Activated CD4-positive, alpha-beta T cell treated with anti-CD3 and anti-CD28 coated beads, Interleukin-2, amount 50 U/mL, for 1 hour (primary cell): Measurements from ENCODE around the gene ZNF554.
"Not testable (repeated sequence)": the region's sequence is repeated elsewhere in the genome, so short reads cannot be mapped to it uniquely, and the experiment has no call there.

ENCODE experiments used
- DNase-seq: peaks from one replicate; pipeline ENCODE4 v3.0.0-alpha.2; 2020

The ZNF554 gene

DNA sequence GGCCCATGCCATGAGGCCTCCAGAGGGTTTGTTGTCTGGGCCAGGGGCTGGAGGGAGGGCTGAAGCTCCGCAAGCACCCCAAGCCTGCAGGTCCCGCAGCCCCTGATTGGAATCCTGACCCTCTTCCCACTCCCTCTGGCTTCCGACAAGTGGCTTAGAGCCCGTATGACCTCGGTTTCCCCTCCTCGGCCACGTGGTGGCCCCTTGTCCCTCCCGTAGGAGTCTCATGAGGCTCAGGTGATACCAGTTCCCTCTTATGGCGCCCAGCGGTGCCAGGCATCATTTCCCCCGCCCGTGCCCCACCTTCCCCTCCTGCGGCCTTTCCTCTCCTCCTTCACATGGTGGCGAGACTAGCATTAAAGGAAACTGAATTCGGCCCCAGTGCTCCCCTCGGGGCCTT lies 28.2 kb upstream of the ZNF554 start:
- no peak for DNase-seq

GRCh38 chr19:2791876-2792275 lies 27.8 kb upstream of the ZNF554 start:
- DNase-seq, result no peak

DNA sequence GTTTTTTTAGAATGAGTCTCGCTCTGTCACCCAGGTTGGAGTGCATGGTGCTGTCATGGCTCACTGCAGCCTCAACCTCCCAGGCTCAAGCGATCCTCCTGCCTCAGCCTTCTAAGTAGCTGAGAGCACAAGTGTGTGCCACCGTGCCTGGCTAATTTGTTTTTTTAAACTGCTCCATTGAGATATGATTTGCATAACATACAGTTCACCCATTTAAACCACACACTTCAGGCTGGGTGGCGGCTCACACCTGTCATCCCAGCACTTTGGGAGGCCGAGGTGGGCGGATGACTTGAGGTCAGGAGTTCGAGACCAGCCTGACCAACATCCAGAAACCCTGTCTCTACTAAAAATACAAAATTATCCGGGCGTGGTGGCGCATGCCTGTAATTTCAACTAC lies 27.0 kb upstream of the ZNF554 start:
- DNase-seq, result not testable (repeated sequence)

- DNase-seq, result no peak
These were observed 26.5 kb upstream of the ZNF554 start for GRCh38 chr19:2793126-2793525.

- DNase-seq, result no peak
These were observed 26.1 kb upstream of the ZNF554 start for GRCh38 chr19:2793577-2793976.

GRCh38 chr19:2795827-2796658 lies 23.6 kb upstream of the ZNF554 start:
- DNase-seq, result no peak

- no peak for DNase-seq
These were observed 22.9 kb upstream of the ZNF554 start for GRCh38 chr19:2796659-2797266.

DNA sequence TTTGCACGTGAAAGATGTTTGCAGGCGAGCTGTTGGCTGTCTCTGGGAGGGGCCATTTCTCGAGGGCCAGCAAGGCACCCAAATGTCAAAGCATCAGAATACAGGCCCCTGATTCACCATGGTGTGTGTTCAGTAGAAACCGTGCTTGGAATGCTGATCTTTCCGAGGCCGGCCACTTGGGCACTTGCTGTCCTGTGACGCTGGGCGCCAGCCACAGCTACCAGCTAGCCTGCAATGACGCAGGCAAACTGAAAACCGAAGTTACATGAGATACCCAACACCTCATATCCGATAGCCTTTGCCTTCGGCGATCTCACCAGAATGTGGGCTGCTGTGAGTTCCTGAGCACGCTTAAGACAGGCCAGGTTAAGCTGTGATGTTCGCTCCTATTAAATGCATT lies 22.4 kb upstream of the ZNF554 start:
- no peak for DNase-seq

DNA sequence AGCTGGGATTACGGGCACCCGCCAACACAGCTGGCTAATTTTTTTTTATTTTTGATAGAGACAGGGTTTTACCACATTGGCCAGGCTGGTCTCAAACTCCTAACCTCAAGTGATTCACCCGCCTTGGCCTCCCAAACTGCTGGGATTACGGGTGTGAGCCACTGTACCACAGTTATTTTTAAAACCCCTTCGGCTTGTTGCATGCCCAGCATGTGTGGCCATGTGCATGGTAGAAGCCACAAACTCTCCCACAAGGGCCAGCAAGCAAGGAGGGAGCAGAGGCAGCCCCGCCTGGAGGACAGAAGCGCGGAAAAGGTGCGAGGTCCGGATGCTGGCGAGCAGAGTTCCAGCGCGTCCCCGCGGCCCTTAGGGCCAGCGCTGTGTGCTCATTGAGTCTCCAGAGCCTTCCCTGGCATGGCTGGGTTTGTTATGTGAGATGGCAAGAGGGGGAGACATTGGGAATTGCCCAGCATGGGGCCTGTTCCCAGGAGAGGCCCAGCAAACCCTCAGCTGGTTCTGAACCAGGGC lies 21.4 kb upstream of the ZNF554 start:
- DNase-seq, result no peak

GRCh38 chr19:2798733-2799132 lies 20.9 kb upstream of the ZNF554 start:
- no peak for DNase-seq

DNA sequence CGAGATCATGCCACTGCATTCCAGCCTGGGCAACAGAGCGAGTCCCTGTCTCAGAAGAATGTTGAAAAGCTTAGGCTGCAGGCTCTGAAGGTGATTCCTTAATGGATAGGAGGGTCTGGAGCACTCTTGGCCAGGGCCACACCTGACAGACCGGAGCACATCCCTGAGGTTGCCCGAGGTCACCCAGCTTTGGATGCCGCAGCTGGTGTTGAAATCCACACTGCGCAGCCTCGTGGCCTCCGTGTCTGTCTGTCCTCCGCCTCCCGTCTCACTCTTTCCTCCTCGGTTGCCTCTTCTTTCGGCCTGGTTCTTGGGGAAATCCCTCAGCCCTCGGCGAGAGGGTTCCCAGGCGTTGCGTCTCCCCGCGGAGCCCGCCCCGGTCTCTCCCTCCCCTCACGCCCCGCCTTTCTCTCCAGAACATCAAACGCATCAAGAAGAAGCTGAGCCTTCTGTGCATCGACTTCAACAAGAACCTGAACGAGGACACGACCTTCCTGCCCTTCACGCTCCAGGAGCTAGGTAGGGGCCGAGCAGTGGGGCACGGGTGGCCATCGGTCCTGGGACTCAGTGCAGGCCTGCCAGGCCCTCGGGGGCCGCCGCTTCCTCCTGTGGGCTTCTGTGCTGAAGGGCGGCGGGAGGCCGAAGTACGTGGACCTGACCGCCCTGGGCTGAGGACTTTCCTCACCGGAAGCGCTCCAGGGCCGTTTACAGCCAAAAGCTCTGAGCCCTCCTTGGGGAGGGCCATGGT lies 20.2 kb upstream of the ZNF554 start:
- no peak for DNase-seq

DNA sequence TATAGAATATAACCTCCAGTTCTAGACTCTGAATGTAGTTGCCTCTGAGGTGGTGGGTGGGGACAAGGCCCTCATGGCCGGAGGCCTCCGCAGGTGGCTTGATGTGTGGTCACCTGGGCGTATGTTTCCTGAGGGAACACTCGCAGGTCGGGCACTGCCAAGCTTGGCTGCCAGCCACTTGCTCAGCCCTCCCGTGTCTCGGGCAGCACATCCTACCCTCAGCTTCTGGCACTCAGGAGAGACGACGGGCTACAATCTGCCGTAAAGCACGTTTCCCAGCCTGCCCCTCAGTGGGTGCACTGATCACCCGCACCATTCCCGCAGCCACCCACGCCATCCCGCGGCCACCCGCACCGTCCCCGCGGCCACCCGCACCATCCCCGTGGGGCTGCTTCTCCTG lies 19.2 kb upstream of the ZNF554 start:
- no peak for DNase-seq

GRCh38 chr19:2802826-2803225 lies 16.8 kb upstream of the ZNF554 start:
- DNase-seq, result no peak

- no peak for DNase-seq
These were observed 16.0 kb upstream of the ZNF554 start for GRCh38 chr19:2803486-2804155.

- DNase-seq, result no peak
These were observed 15.3 kb upstream of the ZNF554 start for GRCh38 chr19:2804156-2805004.

DNA sequence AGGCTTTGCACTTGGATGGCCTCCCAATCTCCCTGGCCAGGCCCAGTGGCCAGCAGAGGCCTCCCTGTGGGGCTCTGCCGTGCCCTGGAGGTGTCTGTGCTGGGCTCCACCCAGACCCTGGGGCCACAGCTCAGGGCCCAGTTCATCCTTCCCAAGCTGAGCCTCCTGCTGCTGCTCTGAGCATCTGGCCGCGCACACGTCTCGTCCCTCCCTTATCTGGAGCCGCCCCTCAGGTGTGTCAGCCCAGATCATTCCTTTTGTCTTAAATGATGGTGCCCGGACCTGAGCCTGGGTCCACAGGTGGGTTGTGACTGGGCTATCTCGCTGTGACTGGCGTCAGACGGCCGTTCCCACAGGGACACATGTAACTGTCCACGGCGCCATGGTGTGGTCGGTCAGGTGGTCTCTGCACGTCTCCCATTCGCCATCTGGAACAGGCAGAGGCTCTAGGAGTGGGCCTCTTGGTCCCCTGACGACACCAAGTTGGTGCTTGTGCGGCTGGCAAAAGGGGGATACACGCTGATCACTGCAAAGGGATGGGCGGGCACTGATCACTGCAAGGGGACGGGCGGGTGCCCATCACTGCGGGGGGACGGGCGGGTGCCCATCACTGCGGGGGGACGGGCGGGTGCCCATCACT lies 14.3 kb upstream of the ZNF554 start:
- no peak for DNase-seq

GRCh38 chr19:2805991-2806649 lies 13.5 kb upstream of the ZNF554 start:
- DNase-seq, result no peak

DNA sequence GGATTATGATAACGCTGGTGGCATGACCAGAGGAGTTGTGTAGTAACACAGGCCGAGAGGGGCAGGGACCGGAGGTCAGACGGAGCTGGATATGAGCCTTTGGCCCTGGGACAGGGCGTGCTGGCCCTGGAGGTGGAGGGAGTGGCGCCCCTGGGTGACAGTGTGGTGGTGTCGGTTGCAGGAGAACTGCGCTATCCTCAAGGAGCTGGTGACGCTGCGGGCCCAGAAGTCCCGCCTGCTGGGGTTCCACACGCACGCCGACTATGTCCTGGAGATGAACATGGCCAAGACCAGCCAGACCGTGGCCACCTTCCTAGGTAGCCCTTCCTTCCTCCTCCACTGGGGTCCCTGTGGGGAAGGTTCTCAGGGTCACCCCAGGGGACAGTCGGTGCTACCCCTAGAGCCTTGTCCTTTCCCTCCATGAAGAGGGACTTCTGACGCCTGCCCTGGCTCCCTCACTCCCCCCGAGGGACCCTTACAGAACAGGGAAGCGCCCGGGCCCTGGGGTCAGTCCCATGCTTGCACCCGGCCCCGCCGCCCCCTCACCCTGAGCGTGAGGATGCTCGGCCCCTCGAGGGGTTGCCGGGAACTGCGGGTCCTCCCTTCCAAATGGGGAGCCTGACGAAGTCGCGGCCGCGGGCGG lies 12.8 kb upstream of the ZNF554 start:
- DNase-seq, result no peak

- no peak for DNase-seq
These were observed 12.1 kb upstream of the ZNF554 start for GRCh38 chr19:2807379-2808128.
